Activated T-cell treated with anti-CD3 and anti-CD28 coated beads, Interleukin-2, amount 50 U/mL, for 48 hours (primary cell): ENCODE measurements around the gene TBC1D22A.

Experiments used
- DNase-seq, 2 experiments: peaks; one replicate each; pipeline ENCODE4 v3.0.0-alpha.2; 2020

TBC1D22A gene

GRCh38 chr22:47089796-47090460 is 327.5 kb downstream of the TBC1D22A start:
- DNase-seq, result no peak

- peak in 1 of 2 experiments; percentile 27 for DNase-seq
Measured at GRCh38 chr22:47090591-47091245, 328.3 kb downstream of the TBC1D22A start.

- DNase-seq, result no peak
Measured at GRCh38 chr22:47091246-47091651, 328.8 kb downstream of the TBC1D22A start.

GRCh38 chr22:47091921-47092700 is 329.7 kb downstream of the TBC1D22A start:
- no peak for DNase-seq

- no peak for DNase-seq
Measured at GRCh38 chr22:47092896-47093311, 330.5 kb downstream of the TBC1D22A start.

GRCh38 chr22:47093720-47094119 is 331.3 kb downstream of the TBC1D22A start:
- DNase-seq, result no peak

- peak in 1 of 2 experiments; percentile 28 for DNase-seq
Measured at GRCh38 chr22:47094861-47095330, 332.4 kb downstream of the TBC1D22A start.

GRCh38 chr22:47095395-47096122 is 333.1 kb downstream of the TBC1D22A start:
- peak in 1 of 2 experiments; percentile 22 for DNase-seq

GRCh38 chr22:47098121-47098520 is 335.7 kb downstream of the TBC1D22A start:
- no peak for DNase-seq

GRCh38 chr22:47098554-47098953 is 336.1 kb downstream of the TBC1D22A start:
- no peak for DNase-seq

GRCh38 chr22:47100019-47100418 is 337.6 kb downstream of the TBC1D22A start:
- DNase-seq, result no peak

GRCh38 chr22:47100646-47101200 is 338.3 kb downstream of the TBC1D22A start:
- DNase-seq, result no peak

- no peak for DNase-seq
Measured at GRCh38 chr22:47101321-47101885, 339.0 kb downstream of the TBC1D22A start.

GRCh38 chr22:47102081-47102480 is 339.6 kb downstream of the TBC1D22A start:
- no peak for DNase-seq

- DNase-seq, result no peak
Measured at GRCh38 chr22:47102648-47103047, 340.2 kb downstream of the TBC1D22A start.

GRCh38 chr22:47105085-47105484 is 342.6 kb downstream of the TBC1D22A start:
- DNase-seq, result no peak

GRCh38 chr22:47106806-47107205 is 344.4 kb downstream of the TBC1D22A start:
- no peak for DNase-seq

- no peak for DNase-seq
Measured at GRCh38 chr22:47107431-47107830, 345.0 kb downstream of the TBC1D22A start.

GRCh38 chr22:47110817-47111443 is 348.5 kb downstream of the TBC1D22A start:
- DNase-seq, result no peak

GRCh38 chr22:47111626-47112581 is 349.5 kb downstream of the TBC1D22A start:
- DNase-seq, result no peak

- no peak for DNase-seq
Measured at GRCh38 chr22:47112582-47112965, 350.1 kb downstream of the TBC1D22A start.
